Prostate gland (tissue), 2 donors: ENCODE data around the gene GHRL.
"Not testable (repeated sequence)": the region's sequence is repeated elsewhere in the genome, so short reads cannot be mapped to it uniquely, and the experiment has no call there.

ENCODE experiments used
- POLR2A ChIP-seq: fragments of 450-650 bp; IDR thresholded peaks from one replicate; pipeline ENCODE4 v1.6.1; 2016; ENCODE audit warnings: antibody characterized with exemption, mild to moderate bottlenecking
- POLR2AphosphoS5 ChIP-seq: sonication (generic); formaldehyde crosslinking; IDR thresholded peaks from one replicate; pipeline ENCODE4 v1.6.1; 2017; ENCODE audit warnings: antibody characterized with exemption
- TF ChIP-seq, protein P1 (sequence below), 4 experiments: fragments of 200-600 bp in 2 of 4; fragments of 450-650 bp in 2 of 4; sonication (generic) in 2 of 4; IDR thresholded peaks; 1 replicate in 3 of 4; 2 replicates in 1 of 4; pipeline ENCODE4 v1.5.1; 2016 to 2019; ENCODE audit warnings: antibody characterized with exemption in 4 of 4, mild to moderate bottlenecking in 2 of 4, moderate library complexity in 2 of 4

DNA sequence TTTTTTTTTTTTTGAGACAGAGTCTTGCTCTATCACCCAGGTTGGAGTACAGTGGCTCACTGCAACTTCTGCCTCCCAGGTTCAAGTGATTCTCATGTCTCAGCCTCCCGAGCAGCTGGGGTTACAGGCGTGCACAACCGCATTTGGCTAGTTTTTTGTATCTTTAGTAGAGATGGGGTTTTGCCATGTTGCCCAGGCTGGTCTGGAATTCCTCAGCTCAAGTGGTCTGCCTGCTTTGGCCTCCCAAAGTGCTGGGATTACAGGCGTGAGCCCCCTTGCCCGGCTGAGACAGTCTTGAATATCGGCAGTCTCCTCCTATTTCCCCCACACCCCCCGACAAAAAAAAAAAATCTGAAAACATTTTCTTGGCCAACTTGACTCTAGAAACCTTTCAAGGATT is 25.8 kb downstream of the GHRL start:
- not testable (repeated sequence) for TF ChIP-seq POLR2A, POLR2AphosphoS5
- TF ChIP-seq, protein P1, sequence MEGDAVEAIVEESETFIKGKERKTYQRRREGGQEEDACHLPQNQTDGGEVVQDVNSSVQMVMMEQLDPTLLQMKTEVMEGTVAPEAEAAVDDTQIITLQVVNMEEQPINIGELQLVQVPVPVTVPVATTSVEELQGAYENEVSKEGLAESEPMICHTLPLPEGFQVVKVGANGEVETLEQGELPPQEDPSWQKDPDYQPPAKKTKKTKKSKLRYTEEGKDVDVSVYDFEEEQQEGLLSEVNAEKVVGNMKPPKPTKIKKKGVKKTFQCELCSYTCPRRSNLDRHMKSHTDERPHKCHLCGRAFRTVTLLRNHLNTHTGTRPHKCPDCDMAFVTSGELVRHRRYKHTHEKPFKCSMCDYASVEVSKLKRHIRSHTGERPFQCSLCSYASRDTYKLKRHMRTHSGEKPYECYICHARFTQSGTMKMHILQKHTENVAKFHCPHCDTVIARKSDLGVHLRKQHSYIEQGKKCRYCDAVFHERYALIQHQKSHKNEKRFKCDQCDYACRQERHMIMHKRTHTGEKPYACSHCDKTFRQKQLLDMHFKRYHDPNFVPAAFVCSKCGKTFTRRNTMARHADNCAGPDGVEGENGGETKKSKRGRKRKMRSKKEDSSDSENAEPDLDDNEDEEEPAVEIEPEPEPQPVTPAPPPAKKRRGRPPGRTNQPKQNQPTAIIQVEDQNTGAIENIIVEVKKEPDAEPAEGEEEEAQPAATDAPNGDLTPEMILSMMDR (IDR thresholded peaks at IDR 0.05) = not testable (repeated sequence)
